Measurements from ENCODE around the gene TRIP12.

- TF ChIP-seq CTCF (IDR thresholded peaks at IDR 0.05; ENCODE audit: insufficient read depth, low read length) (no peak), GABPA (IDR thresholded peaks at IDR 0.05; ENCODE audit: low read depth) (no peak), POLR2AphosphoS5 (IDR thresholded peaks at IDR 0.05; ENCODE audit: low read depth) (no peak), REST (IDR thresholded peaks at IDR 0.05; ENCODE audit: insufficient replicate concordance, low read depth) (no peak)
Measured at GRCh38 chr2:229734410-229734809, 187.4 kb downstream of the TRIP12 start.
